Smooth muscle cell of the brain vasculature (primary cell): ENCODE data around the gene SPOCK1.

Experiments used
- DNase-seq: peaks from one replicate; pipeline ENCODE4 v3.0.0-alpha.2; 2012; ENCODE audit warnings: low read depth, low spot score

The SPOCK1 gene

GRCh38 chr5:137365126-137365865, 133.8 kb downstream of the SPOCK1 start:
- no peak for DNase-seq

DNA sequence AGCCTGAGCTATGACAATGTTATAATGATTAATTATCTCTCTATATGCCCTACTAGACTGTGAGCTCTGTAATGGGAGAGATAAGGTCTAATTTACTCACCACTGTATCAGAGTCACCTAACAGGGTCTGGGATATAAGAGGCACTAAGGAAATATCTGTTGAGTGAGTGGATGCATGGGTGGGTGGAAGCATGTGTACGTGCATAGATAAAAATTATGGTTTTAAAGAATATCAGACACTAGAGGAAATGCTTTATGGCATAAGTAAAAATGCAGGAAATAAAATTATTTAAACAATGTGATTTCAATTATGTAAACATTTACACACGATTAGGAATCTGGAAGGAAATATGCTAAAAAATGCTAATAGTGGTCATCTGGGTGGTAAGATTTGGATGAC, 137.8 kb downstream of the SPOCK1 start:
- no peak for DNase-seq

- no peak for DNase-seq
These were observed 138.5 kb downstream of the SPOCK1 start for GRCh38 chr5:137360607-137361006.

DNA sequence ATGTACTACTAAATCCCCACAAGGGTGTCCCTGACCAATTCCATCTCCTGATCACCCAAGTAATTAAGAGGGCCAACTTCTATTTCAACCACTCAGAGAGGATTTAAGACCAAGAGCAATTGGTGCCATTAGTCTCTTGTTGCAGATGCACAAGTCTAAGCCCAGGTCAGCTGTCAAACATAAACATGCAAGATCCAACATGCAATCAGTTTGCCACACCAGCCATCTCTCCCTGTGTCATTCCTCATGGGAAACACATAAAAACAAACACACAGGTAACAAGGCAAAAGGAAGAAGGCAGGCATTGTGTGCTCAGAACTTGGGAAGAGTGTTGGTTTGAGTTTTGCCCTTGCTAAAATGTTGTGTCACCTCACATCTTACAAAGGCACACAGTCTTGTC, 139.2 kb downstream of the SPOCK1 start:
- DNase-seq, result no peak

DNA sequence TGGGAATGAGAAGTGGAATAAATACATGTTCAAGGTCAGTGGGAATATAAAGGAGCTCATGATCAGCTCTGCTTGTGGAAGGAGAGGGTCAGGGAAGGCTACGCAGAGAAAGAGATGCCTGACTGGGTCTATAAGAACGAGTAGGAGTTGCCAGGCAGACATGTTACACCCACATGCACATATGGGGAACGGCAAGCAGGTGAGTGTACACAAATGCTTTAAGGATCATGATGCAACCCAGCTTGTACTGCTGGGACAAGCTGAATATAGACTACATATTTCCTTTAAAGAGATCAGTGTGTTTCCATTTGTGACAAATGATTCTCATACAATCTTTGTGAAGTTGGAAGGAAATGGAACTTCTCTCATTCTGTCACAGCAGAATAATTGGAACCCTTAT, 141.7 kb downstream of the SPOCK1 start:
- DNase-seq, result no peak

GRCh38 chr5:137356127-137356526, 143.0 kb downstream of the SPOCK1 start:
- DNase-seq, result no peak

GRCh38 chr5:137355708-137356107, 143.4 kb downstream of the SPOCK1 start:
- no peak for DNase-seq

GRCh38 chr5:137352095-137352494, 147.0 kb downstream of the SPOCK1 start:
- no peak for DNase-seq

DNA sequence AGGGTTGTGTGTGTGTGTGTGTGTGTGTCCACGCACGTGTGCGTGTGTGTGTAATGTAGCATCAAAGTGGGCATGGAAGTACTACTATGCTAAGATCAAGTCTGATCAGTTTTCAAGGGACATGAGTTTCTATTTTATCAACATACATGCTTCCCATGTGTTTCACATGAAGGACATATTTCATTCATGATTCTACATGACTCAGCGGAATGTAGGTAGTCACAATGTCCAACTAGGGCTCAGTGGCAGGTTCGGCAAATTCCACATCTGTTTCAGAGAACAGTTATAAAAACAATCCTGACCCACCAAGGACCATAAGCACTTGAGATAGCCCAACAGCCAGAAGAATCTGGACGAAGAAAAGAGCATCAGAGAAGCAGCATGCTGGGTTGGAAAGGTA, 148.3 kb downstream of the SPOCK1 start:
- DNase-seq, result no peak

DNA sequence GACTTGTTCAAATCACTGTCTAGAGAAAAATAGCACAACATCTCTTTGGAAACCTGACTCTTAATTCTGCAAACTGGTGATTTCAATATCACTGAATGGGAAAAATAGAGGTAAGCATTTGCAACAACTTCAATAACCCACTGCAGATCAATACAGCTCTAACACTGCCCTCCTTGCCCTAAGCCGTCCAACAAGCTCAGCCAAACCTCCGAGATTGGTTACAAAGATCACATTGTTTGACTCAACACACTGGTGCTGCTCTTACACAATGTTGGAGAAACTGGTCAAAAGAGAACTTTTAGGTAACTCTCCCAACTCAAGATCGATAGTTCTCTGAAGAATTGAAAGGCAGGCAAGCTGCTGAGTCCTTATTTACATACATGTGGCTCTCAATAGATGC, 150.4 kb downstream of the SPOCK1 start:
- no peak for DNase-seq

DNA sequence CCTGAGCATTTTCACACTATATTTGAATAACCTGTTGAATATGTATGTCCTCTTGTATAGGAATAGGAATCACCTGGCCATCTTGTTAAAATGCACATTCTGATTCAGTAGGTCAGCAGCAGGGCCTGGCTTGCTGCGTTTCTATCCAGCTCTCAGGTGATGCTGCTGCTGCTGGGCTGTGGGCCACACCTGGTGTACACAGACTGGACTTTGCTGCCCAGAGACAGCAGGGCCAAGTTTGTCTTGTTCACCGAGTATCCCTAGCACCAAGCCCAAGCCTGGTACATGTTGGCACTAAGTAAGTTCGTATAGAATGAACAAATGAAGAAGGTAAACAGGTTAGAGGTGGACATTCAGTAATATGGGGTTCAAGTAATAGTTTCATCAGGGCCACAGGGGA, 151.3 kb downstream of the SPOCK1 start:
- no peak for DNase-seq

DNA sequence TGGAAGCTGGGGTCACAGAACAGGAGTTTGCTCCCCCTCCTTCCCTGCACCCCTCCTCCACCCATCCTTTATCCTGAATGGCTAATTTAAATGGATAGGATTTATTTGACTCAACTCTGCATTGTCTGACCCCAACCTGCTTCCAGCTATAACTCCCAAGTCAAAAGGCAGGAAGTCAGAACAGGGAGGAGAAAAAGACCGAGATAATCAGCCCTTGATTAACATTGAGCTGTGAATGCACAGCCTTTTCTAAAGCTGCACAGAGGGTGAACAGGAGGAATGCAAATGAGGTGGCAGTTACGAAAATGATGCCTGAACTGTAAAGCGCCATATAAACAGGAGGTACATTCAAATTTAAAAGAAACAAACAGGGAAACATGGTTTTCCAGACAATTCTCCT, 152.8 kb downstream of the SPOCK1 start:
- no peak for DNase-seq

DNA sequence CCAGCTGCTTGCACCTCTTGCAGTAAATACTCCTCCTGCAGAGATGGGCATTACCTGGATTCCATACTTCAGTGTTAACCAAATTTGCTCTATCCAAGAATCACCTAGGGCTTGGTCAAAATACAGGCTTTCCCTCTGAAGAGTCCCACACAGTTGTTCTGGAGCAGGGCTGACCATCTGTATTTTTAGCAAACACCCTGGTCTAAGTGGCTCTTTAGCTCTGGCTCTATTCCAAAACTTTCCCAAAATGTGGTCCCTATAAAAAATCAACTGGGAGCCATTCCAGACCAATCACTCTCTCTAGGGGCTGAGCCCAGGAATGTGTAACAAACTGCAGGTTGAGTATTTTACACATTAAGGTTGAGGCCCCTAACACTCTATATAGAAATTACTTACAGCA, 153.7 kb downstream of the SPOCK1 start:
- no peak for DNase-seq

GRCh38 chr5:137344723-137345322, 154.3 kb downstream of the SPOCK1 start:
- peak; percentile 4 for DNase-seq

DNA sequence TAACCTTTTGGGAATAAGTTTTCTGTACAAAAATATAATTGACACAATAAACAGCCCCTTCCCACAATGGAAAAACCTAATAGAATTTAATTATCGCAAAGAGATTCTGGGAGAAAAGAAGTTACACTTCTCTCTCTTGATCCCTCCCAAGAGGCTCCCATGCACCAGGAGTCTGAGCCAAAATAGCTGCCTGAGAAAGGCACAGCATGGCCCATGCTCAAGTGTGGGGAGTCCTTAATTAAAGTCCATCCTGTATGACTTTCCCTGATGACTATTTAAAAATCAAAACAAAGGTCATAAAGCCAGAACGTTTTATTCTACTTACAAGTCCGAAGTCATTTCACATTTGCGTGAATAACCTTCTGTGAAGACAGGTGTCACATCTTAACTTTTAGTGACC, 155.1 kb downstream of the SPOCK1 start:
- no peak for DNase-seq

DNA sequence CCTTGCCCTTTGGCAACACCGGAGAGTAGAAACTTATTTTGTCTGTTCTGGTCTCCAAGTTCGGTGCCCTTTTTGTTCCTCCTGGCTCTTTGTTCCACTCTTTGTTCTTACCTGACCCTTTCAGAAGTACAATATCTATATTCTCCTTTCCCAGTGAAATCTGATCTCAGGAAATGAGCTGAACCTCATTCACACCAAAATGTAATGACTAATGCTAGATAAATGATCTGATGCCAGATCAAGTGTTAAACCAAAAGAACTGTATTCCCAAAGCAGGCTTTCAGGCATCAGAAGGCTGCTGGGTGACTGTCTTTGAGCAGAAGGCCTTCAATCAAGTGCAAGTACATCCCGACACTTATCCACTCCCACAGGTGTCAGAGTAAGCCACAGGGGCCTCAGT, 156.4 kb downstream of the SPOCK1 start:
- DNase-seq, result no peak

GRCh38 chr5:137341831-137342230, 157.3 kb downstream of the SPOCK1 start:
- DNase-seq, result no peak

GRCh38 chr5:137340881-137341280, 158.2 kb downstream of the SPOCK1 start:
- no peak for DNase-seq

GRCh38 chr5:137336565-137337120, 162.5 kb downstream of the SPOCK1 start:
- DNase-seq, result no peak

- DNase-seq, result no peak
These were observed 163.0 kb downstream of the SPOCK1 start for GRCh38 chr5:137336161-137336560.

- no peak for DNase-seq
These were observed 163.6 kb downstream of the SPOCK1 start for GRCh38 chr5:137335493-137335892.

- DNase-seq, result no peak
These were observed 165.2 kb downstream of the SPOCK1 start for GRCh38 chr5:137333928-137334327.

- DNase-seq, result no peak
These were observed 165.7 kb downstream of the SPOCK1 start for GRCh38 chr5:137333475-137333874.
